Iris pigment epithelial cell (primary cell): ENCODE data around the gene PRRG2.

Experiments
- DNase-seq: peaks from one replicate; pipeline ENCODE4 v3.0.0-alpha.2; 2011; ENCODE audit warnings: low read depth

PRRG2 gene

DNA sequence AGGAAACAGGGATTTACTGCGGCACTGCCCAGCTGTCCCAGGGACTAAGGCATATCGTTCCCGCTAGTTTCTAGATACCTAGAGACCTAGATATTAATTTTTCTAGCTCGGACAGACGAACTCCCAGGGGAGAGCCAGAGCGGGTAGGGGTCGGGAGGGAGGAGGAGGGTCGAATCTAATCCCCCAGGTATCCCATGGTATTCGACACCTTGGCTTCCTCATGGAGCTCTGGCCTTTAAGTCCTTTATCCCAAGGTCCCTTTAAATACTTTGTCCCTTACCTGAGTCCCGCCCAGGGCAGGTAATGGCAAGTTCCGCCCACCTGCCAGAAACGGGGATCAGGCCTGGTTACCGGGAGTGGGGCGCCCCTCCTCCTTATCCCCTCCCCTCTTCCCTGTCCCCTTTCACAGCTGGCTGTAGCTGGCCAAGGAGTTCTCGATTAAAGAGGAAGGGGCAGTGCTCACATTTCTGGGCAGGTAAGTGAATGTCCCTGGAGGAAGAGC lies at the start of gene PRRG2:
PRRG2 (plus strand) TSS at position 310 of the 502 bp plus-strand sequence. CDS start 1,904 bp downstream, outside the sequence.
- no peak for DNase-seq

DNA sequence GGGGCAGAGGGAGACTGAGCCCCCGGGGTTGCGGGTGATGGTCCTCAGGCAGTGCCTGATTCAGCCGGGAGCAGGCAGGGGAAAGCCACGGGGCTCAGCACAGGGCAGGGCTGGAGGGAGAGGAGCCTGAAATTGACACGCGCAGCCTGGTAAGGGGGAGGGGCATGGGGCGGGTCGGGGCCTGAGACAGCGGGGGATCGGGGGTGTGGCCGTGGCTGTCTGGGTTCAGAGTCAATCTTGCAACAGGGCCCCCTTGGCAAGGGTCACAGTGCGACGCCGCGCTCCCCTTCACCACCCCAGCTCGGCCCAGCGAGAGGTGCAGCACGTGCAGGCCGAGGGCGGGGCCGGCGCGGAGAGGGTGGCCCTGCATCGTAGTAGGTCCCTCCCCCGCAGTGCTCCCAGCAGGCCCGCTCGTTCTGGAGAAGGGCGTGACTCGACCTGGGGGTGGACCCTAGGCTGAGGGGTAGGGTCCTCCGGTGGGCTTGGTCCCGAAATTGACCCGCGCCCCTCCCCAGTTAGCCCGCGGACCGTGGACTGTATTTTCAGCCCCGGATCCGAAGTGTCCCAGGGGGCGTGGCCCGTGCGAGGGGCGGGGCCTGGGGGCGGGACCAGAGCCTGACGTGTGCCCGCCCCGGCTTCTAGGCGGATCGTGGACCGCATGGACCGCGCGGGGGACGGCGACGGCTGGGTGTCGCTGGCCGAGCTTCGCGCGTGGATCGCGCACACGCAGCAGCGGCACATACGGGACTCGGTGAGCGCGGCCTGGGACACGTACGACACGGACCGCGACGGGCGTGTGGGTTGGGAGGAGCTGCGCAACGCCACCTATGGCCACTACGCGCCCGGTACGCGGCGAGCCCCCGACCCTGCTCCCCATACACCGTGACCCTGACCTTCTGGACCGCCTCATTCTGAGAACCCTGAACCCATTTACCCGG lies 47.3 kb upstream of the PRRG2 start:
- DNase-seq: peak; percentile 71

DNA sequence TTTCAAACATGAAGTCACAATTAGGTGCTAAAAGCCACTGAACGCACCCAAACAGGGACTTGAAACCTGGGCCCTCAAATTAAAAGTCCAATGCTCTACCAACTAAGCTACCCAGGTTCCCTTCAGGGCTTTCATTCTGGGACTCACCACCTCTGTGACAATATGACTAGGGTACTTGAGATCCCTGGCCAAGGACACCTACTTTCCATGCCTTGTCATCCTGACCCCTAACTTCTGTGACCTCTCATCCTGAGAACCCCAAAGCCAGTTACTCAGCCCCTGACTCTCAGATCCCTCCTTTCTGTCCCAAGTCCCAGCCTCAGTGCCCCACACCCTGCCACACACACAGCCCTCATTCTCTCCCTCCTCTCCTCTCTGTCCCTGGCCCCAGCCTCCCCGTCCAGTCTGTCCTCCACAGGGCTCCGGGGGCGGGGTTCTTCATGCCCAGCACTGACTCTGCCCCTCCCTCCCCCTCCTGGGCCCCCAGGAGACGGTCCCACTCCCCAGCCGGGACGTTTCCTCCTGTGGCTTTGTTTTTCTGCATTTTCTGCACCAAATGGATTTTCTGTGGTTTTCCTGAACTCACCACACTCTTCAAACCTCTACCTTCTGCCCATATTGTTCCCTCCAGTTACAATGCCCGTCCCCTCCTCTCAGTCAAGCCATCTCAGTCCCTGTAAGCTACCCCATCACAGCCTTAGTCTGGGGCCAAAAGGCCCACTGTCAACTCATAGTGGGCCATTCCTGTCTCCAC lies 46.3 kb upstream of the PRRG2 start:
- no peak for DNase-seq

DNA sequence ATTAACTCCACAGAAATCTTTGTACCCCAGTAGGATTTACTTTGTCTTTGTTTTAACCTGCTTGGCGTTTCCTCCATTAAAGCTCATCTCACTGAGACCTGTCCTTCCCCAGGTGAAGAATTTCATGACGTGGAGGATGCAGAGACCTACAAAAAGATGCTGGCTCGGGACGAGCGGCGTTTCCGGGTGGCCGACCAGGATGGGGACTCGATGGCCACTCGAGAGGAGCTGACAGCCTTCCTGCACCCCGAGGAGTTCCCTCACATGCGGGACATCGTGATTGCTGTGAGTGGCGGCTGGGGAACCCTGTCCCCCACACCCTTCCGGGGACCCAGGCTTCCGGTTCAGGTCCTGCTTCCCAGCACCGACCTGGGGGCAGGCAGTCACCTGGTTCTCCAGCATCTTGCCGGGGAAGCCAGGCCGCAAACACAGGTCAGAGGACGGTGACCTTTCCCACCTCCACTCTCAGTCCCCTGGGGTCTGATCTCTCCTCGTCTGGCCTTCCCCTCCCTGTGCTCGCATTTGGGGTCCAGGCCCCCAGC lies 44.1 kb upstream of the PRRG2 start:
- no peak for DNase-seq

DNA sequence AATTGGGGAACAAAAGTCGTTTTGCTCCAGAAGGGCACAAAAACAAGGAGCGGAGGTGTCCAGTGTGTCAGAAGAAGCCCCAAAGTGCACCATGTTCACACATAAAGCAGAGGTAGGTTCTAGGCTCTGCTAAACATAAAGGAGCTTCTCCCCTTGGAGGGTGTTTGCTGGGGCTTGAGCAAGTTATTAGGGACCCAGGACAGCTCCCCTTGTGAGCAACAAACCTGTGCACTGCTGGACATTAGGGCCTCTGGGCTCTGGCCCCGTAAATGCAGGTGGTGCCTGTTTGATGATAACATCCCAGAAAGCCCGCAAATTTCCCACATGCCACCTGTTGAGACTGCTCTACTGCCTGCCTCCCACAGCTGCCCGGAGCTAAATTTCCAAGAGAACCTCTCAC lies 42.5 kb upstream of the PRRG2 start:
- DNase-seq: no peak

DNA sequence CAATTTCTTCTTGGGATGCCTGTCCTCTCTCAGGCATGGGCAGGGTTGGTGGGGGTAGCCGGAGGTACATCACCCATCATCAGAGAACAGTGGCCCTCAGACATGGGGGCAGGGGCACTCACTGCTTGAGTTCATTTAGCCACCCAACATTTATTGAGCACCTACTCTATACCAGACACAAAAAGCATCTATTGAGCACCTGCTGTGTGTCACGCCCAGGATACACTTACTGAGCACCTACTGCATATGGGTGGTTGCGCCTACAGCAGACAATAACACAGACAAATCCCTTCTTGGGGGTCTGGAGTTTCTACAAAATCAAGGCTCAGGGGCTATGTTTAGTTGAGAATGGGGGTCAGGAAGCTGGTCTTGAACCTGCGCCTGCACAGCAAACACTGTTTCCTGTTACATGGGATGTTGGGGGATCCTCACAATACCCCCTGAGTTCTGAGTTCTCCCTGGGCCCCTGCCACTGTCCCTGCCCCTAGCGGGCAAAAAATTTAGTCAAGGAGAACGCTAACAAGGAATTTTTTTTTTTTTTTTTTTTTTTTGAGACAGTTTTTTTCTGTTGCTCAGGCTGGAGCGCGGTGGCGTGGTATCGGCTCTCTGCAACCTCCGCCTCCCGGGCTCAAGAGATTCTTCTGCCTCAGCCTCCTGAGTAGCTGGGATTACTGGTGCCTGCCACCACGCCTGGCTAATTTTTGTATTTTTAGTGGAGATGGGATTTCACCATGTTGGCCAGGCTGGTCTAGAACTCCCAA lies 41.7 kb upstream of the PRRG2 start:
- no peak for DNase-seq

DNA sequence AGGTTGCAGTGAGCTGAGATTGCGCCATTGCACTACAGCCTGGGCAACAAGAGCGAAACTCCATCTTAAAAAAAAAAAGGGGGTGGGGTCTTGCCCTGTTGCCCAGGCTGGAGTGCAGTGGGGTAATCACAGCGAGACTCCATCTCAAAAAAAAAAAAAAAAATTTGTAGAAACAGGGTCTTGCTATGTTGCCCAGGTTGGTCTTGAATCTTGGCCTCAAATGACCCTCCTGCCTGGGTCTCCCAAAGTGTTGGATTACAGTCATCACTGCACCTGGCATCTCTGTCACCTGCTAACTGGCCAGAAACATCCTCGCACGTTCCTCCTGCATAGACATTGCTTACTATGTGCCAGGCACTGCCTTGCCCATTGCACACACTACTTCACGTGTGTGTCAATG lies 39.2 kb upstream of the PRRG2 start:
- no peak for DNase-seq

DNA sequence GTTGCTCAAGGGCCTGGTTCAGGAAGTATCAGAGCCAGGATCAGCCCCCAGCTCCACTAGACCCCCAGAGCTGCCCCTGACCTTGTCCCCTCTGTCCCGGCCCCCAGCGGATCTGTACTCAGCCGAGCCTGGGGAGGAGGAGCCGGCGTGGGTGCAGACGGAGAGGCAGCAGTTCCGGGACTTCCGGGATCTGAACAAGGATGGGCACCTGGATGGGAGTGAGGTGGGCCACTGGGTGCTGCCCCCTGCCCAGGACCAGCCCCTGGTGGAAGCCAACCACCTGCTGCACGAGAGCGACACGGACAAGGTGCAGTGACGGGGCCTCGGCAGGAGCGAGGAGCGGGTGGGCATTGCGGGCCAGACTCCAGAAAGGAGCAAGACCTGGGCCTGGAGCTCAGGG lies 38.7 kb upstream of the PRRG2 start:
- DNase-seq: no peak

DNA sequence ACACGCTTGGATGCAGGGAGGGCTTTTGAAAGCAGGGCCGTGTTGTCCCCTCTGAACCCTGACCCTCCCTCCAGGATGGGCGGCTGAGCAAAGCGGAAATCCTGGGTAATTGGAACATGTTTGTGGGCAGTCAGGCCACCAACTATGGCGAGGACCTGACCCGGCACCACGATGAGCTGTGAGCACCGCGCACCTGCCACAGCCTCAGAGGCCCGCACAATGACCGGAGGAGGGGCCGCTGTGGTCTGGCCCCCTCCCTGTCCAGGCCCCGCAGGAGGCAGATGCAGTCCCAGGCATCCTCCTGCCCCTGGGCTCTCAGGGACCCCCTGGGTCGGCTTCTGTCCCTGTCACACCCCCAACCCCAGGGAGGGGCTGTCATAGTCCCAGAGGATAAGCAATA lies 38.1 kb upstream of the PRRG2 start:
- DNase-seq: no peak

DNA sequence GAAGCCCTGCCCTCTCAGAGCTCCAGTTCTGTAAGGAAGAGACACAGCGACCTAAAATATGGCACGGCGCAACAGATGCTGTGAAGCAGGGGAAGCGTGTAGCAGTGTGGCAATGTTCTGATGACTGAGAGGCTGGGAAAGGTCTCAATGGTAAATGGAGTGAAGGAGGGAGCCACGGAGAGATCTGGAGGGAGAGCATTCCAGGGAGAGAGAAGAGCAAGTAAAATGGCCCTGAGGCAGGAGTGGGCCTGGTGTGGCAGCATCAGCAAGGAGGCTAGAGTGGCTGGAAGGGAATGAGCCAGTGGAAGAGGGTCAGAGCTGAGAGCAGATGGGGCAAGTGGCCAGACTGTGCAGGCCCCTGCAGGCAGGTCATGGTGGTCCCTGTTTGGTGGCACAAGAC lies 37.0 kb upstream of the PRRG2 start:
- DNase-seq: no peak

DNA sequence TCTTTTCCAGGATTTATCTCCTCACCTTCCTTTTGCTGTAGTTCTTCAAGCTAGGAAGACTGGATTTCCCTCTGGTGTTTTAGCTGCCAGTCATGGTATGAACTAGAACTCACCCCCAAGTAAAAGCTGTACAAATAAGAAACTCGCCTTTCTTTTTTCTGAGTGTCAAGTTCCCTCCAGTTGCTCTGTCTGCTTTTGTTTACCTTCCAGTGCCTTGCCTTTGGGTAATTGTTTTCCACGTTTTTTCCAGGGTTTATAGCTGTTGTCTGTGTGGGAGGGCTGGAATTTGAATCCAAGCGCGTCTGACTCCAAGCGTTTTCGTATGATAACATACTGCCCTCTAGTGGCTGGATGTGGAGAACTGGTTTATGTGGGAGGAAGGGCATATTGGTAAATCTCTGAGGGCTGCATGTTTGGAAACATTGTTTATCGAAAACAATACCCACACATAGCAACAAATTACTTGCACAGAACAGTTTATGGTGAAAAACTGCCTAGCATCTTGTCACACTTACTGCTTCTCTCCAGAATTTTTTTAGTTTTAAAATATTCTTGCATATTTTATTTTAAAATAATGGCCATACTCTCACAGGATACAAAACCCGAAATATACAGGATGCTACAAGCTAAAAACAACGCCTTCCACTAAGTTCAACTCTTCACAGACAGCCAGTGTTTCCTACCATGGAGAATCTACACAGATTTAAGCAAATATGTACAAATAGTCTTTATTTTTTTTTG lies 34.1 kb upstream of the PRRG2 start:
- DNase-seq: peak; percentile 87

DNA sequence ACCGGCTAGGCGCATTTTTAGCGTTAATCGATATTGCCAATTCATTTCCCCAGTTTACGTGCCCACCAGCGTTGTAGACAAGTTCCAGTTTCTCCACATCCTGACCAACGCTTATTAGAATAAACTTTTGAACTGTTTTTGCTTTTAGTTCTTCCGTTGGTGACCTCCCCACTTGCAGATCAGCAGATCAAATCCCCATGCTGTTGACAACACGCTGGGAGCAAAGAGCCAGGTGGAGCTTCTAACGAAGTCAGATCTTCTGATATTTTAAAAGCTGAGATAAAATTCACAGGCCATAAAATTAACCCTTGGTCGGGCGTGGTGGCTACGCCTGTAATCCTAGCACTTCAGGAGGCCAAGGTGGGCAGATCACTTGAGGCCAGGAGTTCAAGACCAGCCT lies 32.1 kb upstream of the PRRG2 start:
- no peak for DNase-seq

DNA sequence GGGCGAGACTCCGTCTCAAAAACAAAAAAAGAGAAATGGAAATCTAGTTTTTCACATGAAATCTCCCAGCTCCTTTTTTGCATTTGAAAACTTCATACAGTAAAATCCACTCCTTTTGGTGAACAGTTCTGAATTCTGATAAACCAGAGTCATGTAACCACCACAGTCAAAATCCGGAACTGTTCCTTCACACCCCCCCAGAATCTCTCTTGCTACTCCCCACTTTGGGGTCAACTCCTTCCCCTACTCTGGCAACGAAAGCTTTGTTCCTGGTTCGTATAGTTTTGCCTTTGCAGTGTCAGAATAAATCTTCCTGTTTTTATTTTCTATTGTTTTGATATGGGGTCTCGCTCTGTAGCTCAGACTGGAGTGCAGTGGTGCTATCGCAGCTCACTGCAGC lies 29.6 kb upstream of the PRRG2 start:
- no peak for DNase-seq

DNA sequence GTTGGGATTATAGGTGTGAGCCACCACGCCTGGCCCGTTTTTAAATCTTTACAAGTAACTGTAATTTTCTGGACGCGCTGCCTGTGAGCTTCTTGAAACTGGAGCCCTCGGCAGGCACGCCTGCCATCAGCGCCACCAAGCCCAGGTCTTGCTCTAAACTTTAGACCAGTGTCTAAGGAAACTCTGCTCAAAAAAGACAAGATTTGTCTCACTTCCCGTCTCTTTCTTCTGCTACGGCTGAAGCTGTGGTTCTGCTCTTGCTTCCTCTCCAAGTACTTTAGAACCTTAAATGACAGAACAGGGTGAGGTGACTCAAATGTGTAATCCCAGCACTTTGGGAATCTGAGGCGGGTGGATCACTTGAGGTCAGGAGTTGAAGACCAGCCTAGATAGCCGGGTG lies 28.4 kb upstream of the PRRG2 start:
- no peak for DNase-seq

DNA sequence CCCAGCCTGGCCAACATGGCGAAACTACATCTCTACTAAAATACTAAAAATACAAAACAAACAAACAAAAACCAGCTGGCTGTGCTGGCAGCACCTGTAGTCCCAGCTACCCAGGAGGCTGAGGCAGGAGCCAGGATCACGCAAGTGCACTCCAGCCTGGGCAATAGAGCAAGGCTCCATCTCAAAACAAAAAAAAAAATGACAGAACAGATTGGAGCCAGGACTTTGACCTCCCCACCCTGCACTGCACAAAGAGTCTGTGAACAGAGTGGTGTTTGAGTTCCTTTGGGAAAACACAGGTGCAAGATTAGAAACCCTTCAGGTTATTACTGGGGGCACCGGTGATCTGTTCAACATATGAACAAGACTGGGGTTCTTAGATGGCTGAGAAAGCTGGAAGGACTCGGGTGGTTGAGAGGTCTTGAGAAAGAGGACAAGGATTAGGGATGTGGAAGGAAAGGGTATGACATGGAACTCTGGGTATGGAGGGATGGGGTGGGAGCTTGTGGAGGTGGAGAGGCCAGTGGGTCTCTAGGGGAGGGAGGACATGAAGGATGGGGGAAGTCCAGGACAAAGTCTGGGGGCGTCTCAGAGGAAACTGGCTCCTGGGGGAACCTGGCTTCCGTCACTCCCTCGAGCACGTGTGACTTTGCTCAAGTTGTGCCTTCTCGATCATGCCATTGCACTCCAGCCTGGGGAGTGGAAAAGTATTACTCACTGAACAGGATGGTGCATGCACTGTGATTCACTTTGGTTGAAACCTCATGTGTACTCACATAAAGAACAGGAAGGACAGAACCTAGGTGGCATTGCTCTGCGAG lies 27.5 kb upstream of the PRRG2 start:
- DNase-seq: peak; percentile 83

DNA sequence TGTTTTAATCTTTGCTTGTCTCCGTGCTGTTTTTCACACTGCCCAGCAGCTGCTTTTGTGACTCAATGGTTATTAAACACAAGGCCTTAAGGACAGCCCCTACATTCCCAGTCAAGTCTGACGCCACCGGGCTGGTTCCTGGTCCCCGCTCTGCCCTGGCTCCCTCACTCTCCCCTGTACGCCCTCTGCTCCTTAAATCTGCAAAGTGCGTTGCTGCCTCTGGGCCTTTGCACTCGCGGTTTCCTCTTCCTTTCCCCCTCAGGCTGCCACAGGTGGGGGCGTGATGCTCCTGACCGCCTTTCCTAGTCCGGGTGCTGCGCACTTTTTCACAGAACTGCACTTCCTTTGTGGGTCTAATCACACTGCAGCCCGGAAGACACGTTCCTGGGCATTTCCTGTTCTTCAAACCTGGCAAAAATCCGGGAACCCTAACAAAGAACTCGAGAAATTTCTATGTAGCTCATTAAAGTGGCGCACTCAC lies 26.4 kb upstream of the PRRG2 start:
- no peak for DNase-seq

DNA sequence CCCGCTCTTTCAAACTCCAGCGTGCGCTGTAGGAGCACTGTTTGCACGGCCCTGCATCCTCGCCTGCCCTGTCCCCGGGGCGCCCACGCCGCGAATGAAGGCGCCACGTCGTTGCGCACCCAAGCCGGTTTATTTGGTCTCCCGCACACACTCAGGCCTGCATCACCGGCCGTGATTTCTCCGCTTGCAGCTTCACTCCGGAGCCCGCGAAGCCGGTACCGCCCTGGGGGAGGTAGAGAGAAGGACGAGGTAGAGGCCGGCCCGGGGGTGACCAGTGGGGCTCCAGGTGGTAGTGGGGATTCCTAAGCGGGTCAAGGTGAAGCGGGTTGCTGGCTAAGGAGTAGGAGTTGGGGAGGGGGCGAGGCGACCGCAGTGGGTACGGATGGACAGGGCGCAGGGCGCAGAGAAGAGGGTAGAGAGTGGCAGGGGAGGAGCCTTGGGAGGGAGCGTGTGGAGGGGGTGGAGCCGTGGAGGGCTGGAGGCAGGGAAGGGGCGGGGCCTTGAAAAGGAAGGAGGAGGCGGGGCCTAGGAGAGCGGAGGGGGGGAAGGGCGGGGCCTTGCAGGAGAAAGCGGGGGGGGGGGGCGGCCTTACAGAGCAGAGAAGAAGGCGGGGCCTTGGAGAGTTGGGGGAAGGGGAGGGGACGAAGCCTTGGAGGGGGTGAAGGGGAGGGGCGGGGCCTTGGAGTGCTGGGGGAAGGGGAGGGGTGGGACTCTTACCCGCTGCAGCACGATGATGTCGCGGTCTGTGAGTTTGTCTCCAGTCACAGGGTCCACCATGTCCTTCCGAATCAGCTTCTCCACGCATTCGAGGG lies 25.3 kb upstream of the PRRG2 start:
- DNase-seq: peak; percentile 51

DNA sequence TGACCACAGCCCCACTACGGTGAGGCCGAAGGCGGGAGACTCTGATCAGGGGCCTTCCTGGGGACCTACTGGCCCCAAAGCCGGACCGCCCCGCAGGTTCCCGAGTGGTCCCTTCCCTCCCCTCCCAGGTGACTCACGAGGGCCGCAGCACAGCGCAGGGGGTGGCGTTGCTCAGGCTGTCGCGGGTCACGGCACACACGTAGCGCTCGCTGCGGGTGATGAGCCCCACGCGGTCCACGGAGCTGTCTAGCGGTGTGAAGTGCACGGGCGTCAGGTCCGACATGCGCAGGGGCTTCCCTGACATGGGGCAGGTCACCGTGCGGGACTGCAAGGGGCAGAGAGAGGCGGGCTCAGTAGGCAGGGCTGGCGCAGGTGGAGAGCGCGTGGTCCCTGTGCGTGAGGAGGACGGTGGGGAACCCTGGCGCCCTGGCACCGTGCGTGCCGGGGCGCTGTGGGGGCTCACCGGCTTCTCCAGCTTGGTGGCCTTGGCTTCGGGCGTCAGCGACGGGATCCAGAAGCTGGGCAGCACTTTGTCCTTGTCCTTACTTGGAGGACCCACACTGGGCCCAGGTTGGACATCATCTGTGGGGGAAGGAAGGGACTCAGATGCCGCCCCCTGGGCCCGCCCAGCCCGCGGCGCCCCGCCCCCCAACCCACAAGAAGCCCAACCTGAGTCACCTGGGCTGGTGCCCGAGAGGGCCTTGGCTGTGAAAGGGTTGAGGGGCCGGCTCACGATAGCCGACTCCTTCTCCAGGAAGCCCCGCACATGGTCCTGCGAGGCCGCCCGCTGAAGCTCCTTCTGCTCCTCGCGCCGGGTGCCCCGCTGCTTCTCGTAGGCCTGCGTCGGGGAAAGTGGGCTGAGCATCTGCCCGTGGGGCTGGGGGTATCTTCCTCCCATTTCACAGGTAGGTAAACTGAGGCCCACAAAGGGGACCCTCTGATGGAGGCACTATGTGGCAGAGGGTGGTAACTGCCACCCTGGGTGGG lies 24.4 kb upstream of the PRRG2 start:
- DNase-seq: no peak
